Caco-2 (cell line): ENCODE data around the gene TMEM273. TPM values are rescaled to one million over a fixed set of nuclear protein-coding genes. Genes with fewer than 3 reads are reported as not detected.

ENCODE experiments used
- BruUV-seq: library from RNA; stranded (reverse); fragments of 400-500 nt; replicated peaks from 2 replicates; lab custom pipeline; 2021; lab: Mats Ljungman, UMichigan
- CTCF ChIA-PET: fragments of 300-600 bp; sonication (Branson Sonifier 250); formaldehyde crosslinking; loops from one replicate; lab custom pipeline; 2022; ENCODE audit warnings: antibody characterized with exemption; lab: Charles Lee
- POLR2A ChIA-PET: fragments of 300-600 bp; sonication (Branson Sonifier 250); formaldehyde crosslinking; loops from one replicate; lab custom pipeline; 2022; ENCODE audit warnings: antibody characterized with exemption; lab: Charles Lee
- DNase-seq, 2 experiments: peaks; one replicate each; pipeline versions ENCODE4 v3.0.0 to v3.0.0-alpha.2; 2020 to 2022
- H3K27me3 ChIP-seq: replicated peaks from 2 replicates; pipeline ENCODE4 v1.6.0; 2011; ENCODE audit warnings: low read length; ENCODE audit not compliant: control insufficient read depth, insufficient read depth
- H3K36me3 ChIP-seq: 2 replicates; pipeline ENCODE4 v1.5.1; 2011; ENCODE audit warnings: low read length; ENCODE audit not compliant: control insufficient read depth, insufficient read depth
- H3K4me1 ChIP-seq: fragments of 250-450 bp; sonication (Bioruptor Pico); 2 replicates; pipeline ENCODE4 v1.5.1; 2020; ENCODE audit warnings: mild to moderate bottlenecking
- H3K4me3 ChIP-seq: 2 replicates; pipeline ENCODE4 v1.5.1; 2011; ENCODE audit warnings: low read depth, mild to moderate bottlenecking, control low read depth, low read length
- H3K9me3 ChIP-seq: fragments of 250-450 bp; sonication (Bioruptor Pico); 2 replicates; pipeline ENCODE4 v1.5.1; 2020; ENCODE audit warnings: mild to moderate bottlenecking, moderate library complexity
- H3K27ac Mint-ChIP-seq: one replicate; pipeline ENCODE4 v1.8.0; 2022; ENCODE audit warnings: mixed read lengths; ENCODE audit not compliant: unreplicated experiment
- H3K27me3 Mint-ChIP-seq: one replicate; pipeline ENCODE4 v1.8.0; 2022; ENCODE audit warnings: mixed read lengths; ENCODE audit not compliant: insufficient read depth, unreplicated experiment
- H3K36me3 Mint-ChIP-seq: one replicate; pipeline ENCODE4 v1.8.0; 2022; ENCODE audit warnings: mild to moderate bottlenecking, mixed read lengths; ENCODE audit not compliant: insufficient read depth, unreplicated experiment
- H3K4me1 Mint-ChIP-seq: one replicate; pipeline ENCODE4 v1.8.0; 2022; ENCODE audit warnings: low read depth, mixed read lengths; ENCODE audit not compliant: unreplicated experiment
- H3K4me3 Mint-ChIP-seq: one replicate; pipeline ENCODE4 v1.8.0; 2022; ENCODE audit warnings: mild to moderate bottlenecking, moderate library complexity, mixed read lengths; ENCODE audit not compliant: unreplicated experiment
- H3K9me3 Mint-ChIP-seq: one replicate; pipeline ENCODE4 v1.8.0; 2022; ENCODE audit warnings: mixed read lengths; ENCODE audit not compliant: unreplicated experiment
- intact Hi-C: fragments of 100-400 bp; cut with micrococcal nuclease; formaldehyde crosslinking; loops from one replicate; pipeline ENCODE4 v1.10.0; 2022; ENCODE audit not compliant: unreplicated experiment
- total RNA-seq: library from RNA; stranded (reverse); gene quantifications from 2 replicates; pipeline ENCODE4 v1.2.3, GENCODE V29; 2022
- TF ChIP-seq, protein P1 (sequence below), 2 experiments: fragments of 200-600 bp in 1 of 2; IDR thresholded peaks; 1 replicate in 1 of 2; 2 replicates in 1 of 2; pipeline versions ENCODE4 v1.5.1 to v1.8.0; 2011 to 2022; ENCODE audit warnings: antibody characterized with exemption in 1 of 2, control low read depth in 1 of 2, inconsistent platforms in 1 of 2, low read depth in 1 of 2, low read length in 1 of 2, mild to moderate bottlenecking in 1 of 2, moderate library complexity in 1 of 2; ENCODE audit not compliant: insufficient read depth in 1 of 2, severe bottlenecking in 1 of 2, unreplicated experiment in 1 of 2

TMEM273 gene
- total RNA-seq, 1 experiment from 2014 or later: not detected

DNA sequence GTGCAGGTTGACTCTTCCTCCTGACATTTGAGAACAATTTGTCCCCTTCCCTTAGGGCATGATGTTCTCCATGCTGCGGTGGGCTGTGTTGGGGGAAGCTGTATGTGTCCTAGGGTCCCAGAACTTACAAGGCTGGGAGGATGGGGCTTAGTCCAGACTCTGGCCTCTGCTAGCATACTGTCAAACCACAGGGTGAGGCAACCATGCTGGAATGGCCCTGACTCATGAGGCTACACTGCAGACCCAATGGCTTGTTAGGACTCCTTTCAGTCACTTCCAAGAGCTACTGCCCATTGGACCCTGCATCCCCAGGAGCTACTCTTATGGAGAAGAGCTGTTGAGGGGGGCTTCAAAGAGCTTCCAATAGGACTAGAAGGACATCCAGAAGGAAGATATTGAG is 34.2 kb downstream of the TMEM273 start:
- Histone ChIP-seq H3K27me3 (no peaks in the 10 kb centered on the region; the same call in none of the 2 replicates), H3K4me3 (no peak overlapping the region), H3K4me1 (no peaks in the 10 kb centered on the region), H3K9me3 (no peaks in the 10 kb centered on the region), H3K36me3 (no peaks in the 10 kb centered on the region)
- Mint-ChIP-seq H3K36me3 (no peaks in the 10 kb centered on the region), H3K4me1 (no peaks in the 10 kb centered on the region), H3K4me3 (no peak overlapping the region), H3K9me3 (no peaks in the 10 kb centered on the region), H3K27ac (no peak overlapping the region), H3K27me3 (peaks cover 41% of the 10 kb centered on the region)
- TF ChIP-seq, protein P1, sequence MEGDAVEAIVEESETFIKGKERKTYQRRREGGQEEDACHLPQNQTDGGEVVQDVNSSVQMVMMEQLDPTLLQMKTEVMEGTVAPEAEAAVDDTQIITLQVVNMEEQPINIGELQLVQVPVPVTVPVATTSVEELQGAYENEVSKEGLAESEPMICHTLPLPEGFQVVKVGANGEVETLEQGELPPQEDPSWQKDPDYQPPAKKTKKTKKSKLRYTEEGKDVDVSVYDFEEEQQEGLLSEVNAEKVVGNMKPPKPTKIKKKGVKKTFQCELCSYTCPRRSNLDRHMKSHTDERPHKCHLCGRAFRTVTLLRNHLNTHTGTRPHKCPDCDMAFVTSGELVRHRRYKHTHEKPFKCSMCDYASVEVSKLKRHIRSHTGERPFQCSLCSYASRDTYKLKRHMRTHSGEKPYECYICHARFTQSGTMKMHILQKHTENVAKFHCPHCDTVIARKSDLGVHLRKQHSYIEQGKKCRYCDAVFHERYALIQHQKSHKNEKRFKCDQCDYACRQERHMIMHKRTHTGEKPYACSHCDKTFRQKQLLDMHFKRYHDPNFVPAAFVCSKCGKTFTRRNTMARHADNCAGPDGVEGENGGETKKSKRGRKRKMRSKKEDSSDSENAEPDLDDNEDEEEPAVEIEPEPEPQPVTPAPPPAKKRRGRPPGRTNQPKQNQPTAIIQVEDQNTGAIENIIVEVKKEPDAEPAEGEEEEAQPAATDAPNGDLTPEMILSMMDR (IDR thresholded peaks at IDR 0.05; ENCODE audit: insufficient read depth in 1 of 2, low read depth in 1 of 2, low read length in 1 of 2, severe bottlenecking in 1 of 2, unreplicated experiment in 1 of 2): no peak
- intact Hi-C loops: no loop called here
- BruUV-seq: no TSS peak
- ChIA-PET POLR2A (no interaction called here), CTCF (interaction anchor here (0.9 kb wide), 1 partner anchor 11 kb away, joined by 3 read pairs; no protein-coding TSS in a partner anchor)
- DNase-seq: no peak

DNA sequence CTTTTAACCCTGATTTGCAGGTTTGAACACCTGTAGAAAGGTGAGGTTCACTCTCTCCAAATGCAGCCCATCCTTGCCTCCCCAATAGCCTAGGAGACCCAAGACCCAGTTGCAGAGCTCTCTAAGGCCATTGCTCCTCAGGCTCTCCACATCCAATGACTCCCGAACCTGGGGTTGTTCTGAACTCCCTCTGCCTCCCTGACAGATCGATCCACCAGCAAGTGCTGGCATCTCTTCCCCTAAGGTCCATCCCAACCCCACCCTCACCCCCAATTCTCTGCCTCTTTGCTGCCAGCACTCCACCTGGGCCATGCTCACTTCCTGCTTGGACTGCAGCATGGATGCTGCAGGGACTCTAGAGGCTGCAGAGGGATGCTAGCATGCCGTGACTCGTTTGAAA is 35.1 kb downstream of the TMEM273 start:
- Histone ChIP-seq H3K36me3 (no peaks in the 10 kb centered on the region), H3K27me3 (no peaks in the 10 kb centered on the region; the same call in none of the 2 replicates), H3K4me3 (no peak overlapping the region), H3K9me3 (0 out of 2 replicates have a peak, but pooled peaks cover 3% of the 10 kb centered on the region), H3K4me1 (no peaks in the 10 kb centered on the region)
- no TSS peak for BruUV-seq
- TF ChIP-seq, protein P1 (IDR thresholded peaks at IDR 0.05; ENCODE audit: insufficient read depth in 1 of 2, low read depth in 1 of 2, low read length in 1 of 2, severe bottlenecking in 1 of 2, unreplicated experiment in 1 of 2): no peak
- DNase-seq: no peak
- no peak overlapping the region for H3K4me3 Mint-ChIP-seq
- H3K36me3 Mint-ChIP-seq: no peaks in the 10 kb centered on the region
- CTCF ChIA-PET: no interaction called here
- H3K4me1 Mint-ChIP-seq: no peaks in the 10 kb centered on the region
- H3K9me3 Mint-ChIP-seq: no peaks in the 10 kb centered on the region
- no peak overlapping the region for H3K27ac Mint-ChIP-seq
- H3K27me3 Mint-ChIP-seq: peaks cover 41% of the 10 kb centered on the region
- intact Hi-C loops: no loop called here
- POLR2A ChIA-PET: no interaction called here

DNA sequence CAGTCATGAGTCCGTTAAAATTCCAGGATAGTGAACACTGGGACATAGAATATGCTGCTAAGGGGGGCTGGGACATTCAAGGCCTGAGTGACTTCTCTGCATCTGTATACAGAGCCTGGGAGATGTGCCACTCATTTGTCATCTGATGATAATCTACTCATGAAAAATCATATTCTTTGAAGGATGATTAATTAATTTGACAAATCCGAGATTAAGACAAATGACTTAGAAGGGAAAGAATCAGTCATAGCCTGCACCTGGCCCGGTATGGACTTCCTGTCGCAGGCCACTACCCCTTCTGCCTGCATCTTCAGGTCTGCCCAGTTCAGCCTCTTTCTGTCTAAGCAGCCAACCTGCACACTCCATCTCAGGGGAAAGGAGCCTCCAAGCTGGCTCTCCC is 35.5 kb downstream of the TMEM273 start:
- no peaks in the 10 kb centered on the region for H3K36me3 ChIP-seq
- no peak overlapping the region for H3K4me3 ChIP-seq
- no peak for DNase-seq
- Mint-ChIP-seq H3K4me3 (no peak overlapping the region), H3K27me3 (peaks cover 41% of the 10 kb centered on the region), H3K36me3 (no peaks in the 10 kb centered on the region), H3K4me1 (no peaks in the 10 kb centered on the region), H3K27ac (no peak overlapping the region), H3K9me3 (no peaks in the 10 kb centered on the region)
- H3K27me3 ChIP-seq: no peaks in the 10 kb centered on the region; the same call in none of the 2 replicates
- intact Hi-C loops: no loop called here
- TF ChIP-seq, protein P1 (IDR thresholded peaks at IDR 0.05; ENCODE audit: insufficient read depth in 1 of 2, low read depth in 1 of 2, low read length in 1 of 2, severe bottlenecking in 1 of 2, unreplicated experiment in 1 of 2): no peak
- H3K4me1 ChIP-seq: no peaks in the 10 kb centered on the region
- BruUV-seq: no TSS peak
- ChIA-PET POLR2A (no interaction called here), CTCF (interaction anchor here (1.2 kb wide), 1 partner anchor 9 kb away, joined by 3 read pairs; no protein-coding TSS in a partner anchor)
- 0 out of 2 replicates have a peak, but pooled peaks cover 5% of the 10 kb centered on the region for H3K9me3 ChIP-seq
